GM19468 (cell line): ENCODE results near the gene PRPF4.
A peak's percentile ranks its signal among the peaks of the same experiment; 100 is the strongest.

ENCODE experiments used
- ATAC-seq: cut with Tn5 transposase; IDR thresholded peaks from one replicate; pipeline ENCODE4 v1.9.1; 2021; ENCODE audit warnings: mild to moderate bottlenecking, moderate library complexity, moderate number of reproducible peaks; ENCODE audit not compliant: unreplicated experiment; ENCODE audit errors: extremely low read depth

Gene PRPF4

DNA sequence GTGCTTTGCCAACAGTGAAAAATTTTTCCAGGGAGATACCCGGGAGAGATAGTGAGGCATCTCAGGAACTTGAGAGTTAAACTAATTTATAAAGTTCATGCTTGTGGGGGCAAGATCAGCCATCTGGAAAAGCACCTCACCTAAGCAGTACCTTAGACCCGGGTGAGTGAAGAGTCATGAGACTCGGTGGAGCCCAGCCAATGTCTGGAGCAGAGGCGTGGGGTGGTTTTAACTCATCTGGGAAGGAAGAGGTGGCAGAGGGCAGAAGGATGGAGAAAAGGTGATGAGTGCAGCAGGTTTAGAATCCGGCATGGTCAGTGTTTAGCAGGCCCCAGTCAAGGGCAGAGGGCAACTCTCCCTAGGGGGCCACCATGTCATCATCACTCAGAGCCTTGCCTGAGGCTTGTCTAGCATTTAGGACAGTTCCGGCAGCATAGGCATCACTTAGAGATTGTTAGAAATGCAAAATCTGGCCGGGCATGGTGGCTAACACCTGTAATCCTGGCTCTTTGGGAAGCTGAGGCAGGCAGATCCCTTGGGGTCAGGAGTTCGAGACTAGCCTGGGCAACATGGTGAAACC is 32.0 kb downstream of the PRPF4 start:
- no peak for ATAC-seq

DNA sequence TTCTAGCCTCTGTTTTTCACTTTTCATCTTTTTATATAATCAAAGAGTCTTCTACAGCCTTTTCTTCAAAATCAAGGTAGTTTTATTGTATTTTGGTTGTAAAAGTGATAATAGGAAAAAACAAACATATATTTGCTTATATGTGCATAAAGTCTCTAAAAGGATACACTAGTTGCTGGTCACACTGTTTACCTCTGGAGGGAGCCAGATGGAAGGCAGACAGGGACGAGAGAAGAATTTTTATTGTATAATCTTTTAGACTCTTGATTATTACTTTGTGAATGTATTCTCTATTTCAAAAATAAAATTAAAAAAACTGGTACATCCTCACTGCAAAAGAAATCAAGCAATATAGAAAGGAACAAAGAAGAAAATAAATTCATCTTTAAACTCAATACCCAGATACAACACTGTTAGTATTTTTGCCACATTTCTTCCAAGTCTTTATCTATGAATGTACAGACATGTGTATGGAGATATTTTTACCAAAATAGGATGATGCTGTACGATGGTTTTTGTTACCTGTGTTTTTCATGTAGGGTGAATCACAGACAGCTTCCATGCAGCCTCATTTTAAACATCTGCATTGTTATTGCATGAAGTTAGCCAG is 33.9 kb downstream of the PRPF4 start:
- no peak for ATAC-seq

DNA sequence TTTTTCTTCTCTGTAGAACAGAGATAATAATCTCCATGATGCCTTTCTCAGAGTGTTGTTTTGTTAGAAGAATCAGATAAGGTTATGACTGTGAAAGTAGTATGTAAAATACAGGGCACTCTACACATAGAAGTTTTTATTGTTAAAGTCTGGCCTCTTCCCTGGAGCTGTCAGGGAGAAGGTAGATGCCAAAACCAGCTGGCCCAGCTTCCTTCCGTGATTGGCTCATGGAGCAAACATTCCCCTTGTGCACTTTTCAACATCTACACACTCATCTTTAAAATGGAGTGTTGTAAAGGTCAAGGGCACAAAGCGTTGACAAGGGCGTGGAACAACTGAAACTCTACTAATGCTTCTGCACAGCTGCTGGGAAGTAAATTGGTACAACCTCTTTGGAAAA is 35.1 kb downstream of the PRPF4 start:
- no peak for ATAC-seq

DNA sequence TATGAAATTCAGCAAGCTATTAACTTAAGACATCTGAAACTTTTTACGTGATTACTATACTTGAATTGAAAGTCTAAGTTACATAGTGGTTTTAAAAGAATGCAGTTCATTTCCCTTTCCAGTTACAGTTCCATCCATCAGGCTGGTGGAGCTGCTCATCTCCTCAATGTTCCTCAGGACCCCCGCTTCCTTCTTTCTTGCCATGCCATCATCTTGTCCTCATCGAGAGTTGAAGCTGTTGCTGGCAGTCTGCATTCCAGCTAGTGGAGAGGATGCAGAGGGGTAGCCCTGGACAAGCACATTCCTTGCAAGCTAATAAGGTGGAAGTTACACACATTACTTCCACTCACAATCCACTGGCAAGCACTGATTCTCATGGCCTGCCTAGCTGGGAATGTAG is 36.5 kb downstream of the PRPF4 start:
- no peak for ATAC-seq

DNA sequence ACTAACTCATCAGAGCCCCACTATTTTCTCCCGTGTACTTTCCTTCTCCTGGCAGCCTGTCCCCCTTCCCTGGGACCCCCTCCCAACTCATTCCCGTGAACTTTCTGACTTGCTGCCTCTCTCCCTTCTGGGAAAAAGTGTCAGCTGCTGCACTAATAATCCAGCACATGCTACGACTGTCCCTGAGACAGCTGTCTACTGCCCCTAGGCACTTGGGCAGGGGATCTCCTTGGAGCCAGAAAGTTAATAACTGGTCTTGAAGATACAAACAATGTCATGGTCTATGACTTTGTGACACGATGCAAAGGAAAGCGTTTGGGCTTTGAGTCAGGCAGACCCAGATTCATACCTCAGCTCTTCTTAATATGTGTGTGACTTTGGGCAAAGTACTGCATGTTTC is 37.8 kb downstream of the PRPF4 start:
- no peak for ATAC-seq

DNA sequence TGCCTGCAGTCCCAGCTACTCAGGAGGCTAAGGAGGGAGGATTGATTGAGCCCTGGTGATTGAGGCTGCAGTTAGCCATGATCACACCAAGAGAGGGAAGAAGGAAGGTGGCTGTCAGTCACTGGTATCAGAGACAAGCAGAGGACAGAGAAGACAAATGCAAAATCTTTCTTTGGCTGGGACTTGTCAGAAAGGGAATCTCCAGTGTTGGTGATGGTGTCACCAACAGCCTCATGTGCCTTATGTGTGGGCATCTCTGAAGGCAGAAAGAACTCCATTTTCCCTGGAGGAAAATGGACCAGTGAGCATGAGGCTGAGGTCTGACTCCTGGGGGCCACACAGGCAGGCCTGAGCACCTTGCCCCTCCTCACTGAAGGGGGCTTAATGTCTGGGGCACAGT is 39.8 kb downstream of the PRPF4 start:
- no peak for ATAC-seq

DNA sequence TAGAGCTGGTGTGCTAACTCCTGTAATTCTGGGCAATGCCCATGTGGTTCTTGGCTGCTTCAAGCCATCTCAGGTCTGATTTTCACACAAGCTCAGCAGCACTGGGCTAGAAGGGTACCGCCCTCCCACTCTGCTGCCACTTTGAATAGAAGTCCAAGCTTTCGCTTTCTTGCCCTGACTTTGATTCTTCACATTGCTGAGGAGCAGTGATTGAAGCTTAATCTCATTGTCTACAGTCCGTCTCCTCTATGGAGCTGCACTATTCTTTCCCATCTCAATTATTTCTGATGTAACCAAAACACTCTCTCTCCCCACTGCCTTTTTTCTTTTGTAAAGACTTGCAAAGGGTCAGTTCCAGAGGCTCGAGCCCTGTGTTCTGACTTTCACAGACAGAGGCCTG is 40.6 kb downstream of the PRPF4 start:
- ATAC-seq: no peak

DNA sequence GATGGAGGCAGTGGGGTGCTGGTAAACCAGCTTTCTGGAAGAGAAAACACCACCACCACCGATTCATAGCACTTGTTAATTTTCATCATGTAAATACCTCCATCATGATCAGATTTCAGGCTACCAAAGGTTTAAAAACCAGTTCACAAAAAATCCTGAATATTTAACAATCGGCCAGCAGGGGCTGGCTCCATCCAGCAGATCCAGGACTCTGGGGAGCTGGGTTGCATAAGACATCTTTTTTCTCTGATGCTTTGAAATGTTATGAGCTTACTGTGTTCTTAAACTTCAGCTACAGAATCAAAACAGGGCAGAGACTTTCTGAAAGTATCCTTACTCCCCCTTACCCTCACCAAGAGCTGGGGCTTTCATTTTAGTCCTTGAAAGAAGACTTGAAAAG is 42.3 kb downstream of the PRPF4 start:
- no peak for ATAC-seq

DNA sequence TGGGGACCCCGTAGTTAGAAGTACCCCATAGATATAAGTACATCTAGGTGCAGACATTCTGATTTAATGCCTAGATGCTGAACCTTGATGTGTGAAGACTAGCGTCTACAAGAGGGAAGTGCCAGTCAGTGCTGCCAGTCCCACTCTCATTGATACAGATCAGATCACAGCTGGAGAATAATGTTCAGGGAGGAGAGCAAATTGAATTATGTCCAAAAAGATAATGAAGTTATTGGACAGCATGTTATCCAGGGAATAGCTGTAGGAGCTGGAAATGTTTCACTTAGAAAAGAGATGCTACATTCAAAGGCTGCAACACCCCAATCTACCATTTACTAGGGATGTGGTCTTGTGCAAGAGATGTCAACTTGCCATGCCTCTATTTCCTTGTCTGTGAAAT is 43.6 kb downstream of the PRPF4 start:
- ATAC-seq: no peak

DNA sequence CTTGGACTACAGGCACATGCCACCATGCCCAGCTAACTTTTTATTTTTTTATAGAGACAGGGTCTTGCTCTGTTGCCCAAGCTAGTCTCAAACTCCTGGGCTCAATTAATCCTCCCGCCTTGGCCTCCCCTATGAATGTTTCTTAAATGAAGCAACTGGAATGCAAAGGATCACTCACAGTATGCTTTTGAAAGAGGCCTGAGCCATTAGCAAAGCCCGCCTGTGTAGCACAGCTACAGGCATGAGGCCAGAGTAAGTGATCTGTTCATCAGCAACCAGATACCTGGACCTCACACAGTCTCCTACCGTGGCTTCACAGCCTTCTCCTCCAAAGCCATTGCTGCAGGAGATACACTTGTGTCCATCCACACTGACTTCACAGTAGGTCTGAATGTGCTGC is 44.6 kb downstream of the PRPF4 start:
- ATAC-seq: no peak

DNA sequence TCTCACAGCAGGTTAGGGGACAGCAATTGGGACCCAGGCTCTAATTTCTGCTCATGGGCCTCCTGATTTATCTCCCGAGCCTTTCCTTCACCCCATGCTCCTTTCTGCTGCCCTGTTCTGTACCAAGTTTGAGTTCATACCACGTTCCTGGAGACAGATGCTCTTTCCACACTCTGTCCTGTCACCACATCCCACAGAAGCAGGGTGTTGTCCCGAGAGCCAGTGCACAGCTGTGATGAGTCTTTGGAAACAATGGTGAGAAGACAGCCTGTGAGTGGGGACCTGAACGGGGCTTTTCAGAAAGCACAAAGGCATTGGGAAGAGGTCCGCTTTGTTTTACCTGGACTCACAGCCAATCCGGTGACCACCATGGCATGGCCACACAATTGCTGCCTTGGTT is 47.2 kb downstream of the PRPF4 start:
- no peak for ATAC-seq

DNA sequence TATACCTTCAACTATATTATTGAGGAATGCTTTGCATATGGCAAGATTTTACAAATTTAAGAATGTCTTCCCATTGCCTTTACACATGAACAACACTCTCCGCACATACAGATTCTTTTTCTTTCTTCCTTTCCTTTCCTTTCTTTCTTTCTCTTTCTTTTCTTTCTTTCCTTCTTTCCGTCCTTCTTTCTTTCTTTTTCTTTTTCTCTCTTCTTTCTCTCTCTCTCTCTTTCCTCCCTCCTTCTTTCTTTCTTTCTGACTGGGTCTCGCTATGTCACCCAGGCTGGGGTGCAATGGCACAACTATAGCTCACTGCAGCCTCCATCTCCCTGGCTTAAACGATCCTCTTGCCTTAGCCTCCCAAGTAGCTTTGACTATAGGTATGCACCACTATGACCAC is 50.8 kb downstream of the PRPF4 start:
- ATAC-seq: no peak

DNA sequence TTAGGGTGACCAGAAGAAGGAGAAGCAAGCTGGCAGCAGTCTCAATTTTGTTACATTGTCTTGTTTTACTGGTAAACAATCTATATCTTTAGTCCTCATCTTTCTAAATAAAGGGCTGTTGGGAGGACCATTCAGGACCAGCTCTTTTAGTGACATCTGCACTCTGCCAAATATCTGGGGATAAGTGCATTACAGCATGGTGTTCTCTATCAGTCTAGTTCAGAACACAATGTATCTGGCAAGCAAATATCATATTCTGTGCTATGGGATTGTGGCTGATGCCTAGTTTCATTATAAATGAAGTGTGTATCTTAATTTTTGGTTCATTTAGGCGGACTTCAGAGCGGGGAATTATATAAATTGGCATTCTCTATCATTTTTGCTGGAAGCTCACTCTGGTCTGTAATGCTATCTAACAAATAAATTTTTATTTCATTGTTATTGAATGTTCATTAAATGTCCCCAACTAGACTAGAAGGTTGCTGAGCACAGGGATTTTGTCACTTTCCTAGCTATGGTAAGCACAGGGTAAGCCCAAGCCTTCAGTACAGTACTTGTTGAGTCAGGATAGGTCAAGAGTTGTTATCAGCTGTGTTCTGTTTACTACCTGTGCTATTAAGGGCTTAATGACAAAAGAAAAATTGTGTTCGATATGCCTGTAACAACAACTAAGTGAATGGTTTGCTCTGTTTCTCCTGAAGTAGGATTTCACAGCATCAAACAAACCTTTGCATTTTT is 52.8 kb downstream of the PRPF4 start:
- ATAC-seq: no peak

DNA sequence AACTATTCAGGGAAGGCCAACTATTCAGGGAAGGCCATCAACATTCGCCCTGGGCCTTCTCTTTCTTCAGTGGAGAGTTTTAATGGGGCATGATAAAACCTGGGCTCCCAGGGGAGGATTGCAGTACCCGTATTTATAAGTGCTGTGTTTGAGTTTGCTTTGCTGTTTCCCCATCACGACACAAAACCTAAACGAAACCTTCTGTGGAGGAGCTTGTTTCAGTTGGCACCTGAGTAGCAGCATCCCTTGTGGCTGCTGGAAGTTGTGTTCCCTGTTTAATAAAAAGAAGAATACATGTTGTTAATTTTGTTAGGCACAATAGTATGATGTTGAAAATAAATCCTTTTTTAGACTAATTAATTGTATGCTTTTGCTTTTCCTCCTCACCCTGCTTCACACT is 56.3 kb downstream of the PRPF4 start:
- no peak for ATAC-seq

DNA sequence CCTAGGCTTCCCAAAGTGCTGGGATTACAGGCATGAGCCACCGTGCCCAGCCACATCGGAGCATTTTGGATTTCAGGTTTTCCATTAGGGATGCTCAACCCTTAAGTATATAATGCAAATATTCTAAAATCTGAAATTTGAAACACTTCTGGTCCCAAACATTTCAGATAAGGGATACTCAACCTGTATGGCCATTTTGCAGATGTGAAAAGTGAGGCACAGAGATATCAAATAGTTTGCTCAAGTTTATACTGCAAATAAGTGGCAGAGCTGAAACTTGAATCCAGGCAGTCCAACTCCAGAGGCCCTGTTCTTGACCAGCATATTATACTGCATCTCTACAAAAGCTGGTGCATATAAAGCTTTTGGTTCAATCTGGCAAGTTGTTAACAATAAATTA is 62.3 kb downstream of the PRPF4 start:
- ATAC-seq: no peak

DNA sequence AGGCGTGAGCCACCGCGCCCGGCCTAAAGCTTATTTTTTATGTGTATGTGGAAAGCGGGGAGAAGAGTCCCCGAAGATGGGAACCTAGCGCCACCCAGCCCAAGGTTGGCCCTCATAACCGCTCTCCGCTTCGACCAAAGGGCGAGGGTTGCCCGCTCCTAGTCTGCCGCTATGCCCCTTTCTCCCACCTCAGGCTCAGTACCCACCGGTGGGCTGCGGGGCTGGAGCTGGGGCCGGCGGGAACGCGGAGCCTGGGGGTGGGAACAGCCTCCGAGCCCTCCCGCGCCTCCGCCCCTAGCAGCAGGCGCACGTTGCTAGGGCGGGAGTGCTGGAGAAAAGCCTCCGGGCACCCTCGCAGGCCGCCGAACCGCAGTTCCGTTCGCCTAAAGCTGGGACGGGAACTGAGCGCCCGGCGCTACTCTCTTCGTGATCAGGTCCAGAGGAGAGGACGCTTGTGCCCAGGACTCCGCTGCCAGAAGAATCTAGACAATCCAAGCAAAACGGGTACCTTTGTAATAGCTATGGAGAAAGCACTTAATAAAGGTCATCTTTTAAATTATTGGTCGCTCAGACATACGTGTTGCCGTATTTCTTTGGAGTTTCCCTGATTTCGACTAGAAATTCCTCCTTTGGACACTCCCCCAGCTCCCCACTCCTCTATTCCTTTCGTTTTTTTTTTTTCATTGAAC is 64.7 kb downstream of the PRPF4 start, which contains the start of gene WDR31:
Gene WDR31 (minus strand): TSS at position 265 of the 689 bp plus-strand sequence. CDS start 8,253 bp downstream, outside the sequence.
- ATAC-seq: peak; percentile 87

DNA sequence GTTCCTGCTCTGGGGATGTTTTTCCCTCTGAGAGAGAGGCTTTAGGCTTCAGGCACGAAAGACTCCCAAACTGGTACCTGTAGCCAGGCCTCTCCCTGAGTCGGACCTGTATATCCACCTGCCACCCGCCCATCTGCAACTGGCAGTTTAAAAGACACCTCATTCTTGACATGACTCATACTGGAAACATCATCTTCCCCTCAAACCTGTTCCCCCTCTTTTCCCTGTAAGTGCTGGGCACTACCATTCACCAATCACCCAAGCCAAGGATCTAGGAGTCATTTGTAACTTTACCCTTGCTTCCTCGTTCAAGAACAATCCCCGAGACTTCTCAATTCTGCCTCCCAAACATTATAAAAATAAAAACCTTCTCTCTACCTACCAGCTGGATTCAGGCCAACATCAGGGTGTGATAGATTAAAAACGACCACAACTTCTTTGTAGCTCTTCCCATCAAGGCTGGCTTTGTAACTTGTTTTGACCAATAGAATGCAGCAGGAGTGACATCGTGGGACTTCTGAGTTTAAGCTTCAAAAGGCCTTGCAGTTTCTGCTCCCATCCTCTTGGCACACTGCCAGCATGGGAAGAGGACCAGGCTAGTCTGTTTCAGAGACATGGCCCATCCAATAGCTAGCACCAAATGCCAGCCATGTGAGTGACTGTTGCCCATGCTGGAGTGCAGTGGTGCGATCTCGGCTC is 66.4 kb downstream of the PRPF4 start:
- ATAC-seq: no peak
